Stromal cell of bone marrow (primary cell): ENCODE results near the gene SEZ6L.
"Not testable (repeated sequence)": the region's sequence is repeated elsewhere in the genome, so short reads cannot be mapped to it uniquely, and the experiment has no call there.

Experiments
- DNase-seq: peaks from one replicate; pipeline ENCODE4 v3.0.0-alpha.2; 2012; ENCODE audit warnings: low read depth

The SEZ6L gene

GRCh38 chr22:26383968-26384556, 214.8 kb downstream of the SEZ6L start:
- DNase-seq, result no peak

GRCh38 chr22:26385164-26385563, 215.9 kb downstream of the SEZ6L start:
- no peak for DNase-seq

- no peak for DNase-seq
These were observed 219.9 kb downstream of the SEZ6L start for GRCh38 chr22:26389125-26389524.

GRCh38 chr22:26391091-26391490, 221.8 kb downstream of the SEZ6L start:
- no peak for DNase-seq

GRCh38 chr22:26391623-26392022, 222.4 kb downstream of the SEZ6L start:
- DNase-seq, result no peak

GRCh38 chr22:26393929-26394328, 224.7 kb downstream of the SEZ6L start:
- no peak for DNase-seq

GRCh38 chr22:26394777-26395176, 225.5 kb downstream of the SEZ6L start:
- no peak for DNase-seq

- DNase-seq, result no peak
These were observed 226.7 kb downstream of the SEZ6L start for GRCh38 chr22:26395926-26396325.

- peak; percentile 91 for DNase-seq
These were observed 229.5 kb downstream of the SEZ6L start for GRCh38 chr22:26398741-26399153.

- no peak for DNase-seq
These were observed 230.0 kb downstream of the SEZ6L start for GRCh38 chr22:26399289-26399688.

- no peak for DNase-seq
These were observed 232.5 kb downstream of the SEZ6L start for GRCh38 chr22:26401726-26402125.

GRCh38 chr22:26404851-26405421, 235.7 kb downstream of the SEZ6L start:
- no peak for DNase-seq

- peak; percentile 89 for DNase-seq
These were observed 236.9 kb downstream of the SEZ6L start for GRCh38 chr22:26406118-26406517.

- DNase-seq, result not testable (repeated sequence)
These were observed 239.4 kb downstream of the SEZ6L start for GRCh38 chr22:26408562-26409220.

- DNase-seq, result no peak
These were observed 240.6 kb downstream of the SEZ6L start for GRCh38 chr22:26409719-26410335.

- no peak for DNase-seq
These were observed 241.1 kb downstream of the SEZ6L start for GRCh38 chr22:26410386-26410785.

- no peak for DNase-seq
These were observed 245.1 kb downstream of the SEZ6L start for GRCh38 chr22:26414347-26414746.

GRCh38 chr22:26416256-26416655, 247.0 kb downstream of the SEZ6L start:
- DNase-seq, result no peak

GRCh38 chr22:26416670-26417276, 247.5 kb downstream of the SEZ6L start:
- peak; percentile 34 for DNase-seq

GRCh38 chr22:26417406-26417805, 248.1 kb downstream of the SEZ6L start:
- DNase-seq, result no peak

GRCh38 chr22:26418620-26419019, 249.4 kb downstream of the SEZ6L start:
- DNase-seq, result no peak

- no peak for DNase-seq
These were observed 257.7 kb downstream of the SEZ6L start for GRCh38 chr22:26426924-26427323.
